ENCODE measurements around the gene C18orf54. TPM values are rescaled to one million over a fixed set of nuclear protein-coding genes. Genes with fewer than 3 reads are reported as not detected.
A peak's percentile ranks its signal among the peaks of the same experiment; 100 is the strongest.
"Not testable (repeated sequence)": the region's sequence is repeated elsewhere in the genome, so short reads cannot be mapped to it uniquely, and the experiment has no call there.

C18orf54 gene
- total RNA-seq, 2 experiments from 2014 or later, result 12.3 to 14.5 TPM

DNA sequence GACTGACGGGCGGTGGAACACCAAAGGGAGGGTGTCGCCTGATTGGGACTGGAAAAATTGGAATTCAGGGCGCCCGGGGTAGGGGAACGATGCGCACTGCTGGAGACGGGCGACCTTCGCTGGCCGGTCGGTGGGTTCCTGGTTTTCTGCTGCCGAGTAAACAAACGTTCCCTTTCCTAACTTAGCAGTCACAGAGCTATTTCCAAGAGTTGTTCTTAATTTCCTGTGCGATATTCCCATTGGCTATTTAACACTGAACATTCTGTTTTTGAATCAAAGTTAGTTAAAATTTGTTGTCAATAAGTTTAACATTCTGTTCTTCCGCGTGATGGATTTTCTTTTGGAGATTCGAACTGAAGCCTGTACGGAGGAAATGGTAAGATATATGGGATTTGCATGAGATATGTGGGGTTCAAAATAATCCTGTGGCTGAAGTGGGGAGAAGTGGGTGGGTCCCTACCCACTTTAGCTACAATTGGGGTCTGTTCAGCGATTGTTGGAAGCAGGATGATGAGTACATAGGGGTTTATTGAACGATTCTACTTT, 862 bp downstream of the C18orf54 start:
- peak overlapping the region; percentile 91 for H3K27ac Mint-ChIP-seq
- H3K4me3 Mint-ChIP-seq, result peak overlapping the region; percentile 95
- CTCF ChIA-PET, result interaction anchor here (0.6 to 2.3 kb wide), 14 partner anchors 8 to 313 kb away, joined by 3 to 20 read pairs (median 4); partner anchors contain the start of gene MBD2
- POLR2A ChIA-PET, result interaction anchor here (1.1 to 3.8 kb wide), 6 partner anchors 88 to 201 kb away, joined by 3 to 52 read pairs (median 9); partner anchors contain the start of genes MBD2 and POLI
- H3K36me3 Mint-ChIP-seq (ENCODE audit: low read depth), result peaks cover 16% of the 10 kb centered on the region
- no peak for DNase-seq
- H3K4me1 Mint-ChIP-seq, result peaks cover 31% of the 10 kb centered on the region
- H3K27me3 Mint-ChIP-seq, result no peaks in the 10 kb centered on the region
- H3K9me3 Mint-ChIP-seq, result no peaks in the 10 kb centered on the region

DNA sequence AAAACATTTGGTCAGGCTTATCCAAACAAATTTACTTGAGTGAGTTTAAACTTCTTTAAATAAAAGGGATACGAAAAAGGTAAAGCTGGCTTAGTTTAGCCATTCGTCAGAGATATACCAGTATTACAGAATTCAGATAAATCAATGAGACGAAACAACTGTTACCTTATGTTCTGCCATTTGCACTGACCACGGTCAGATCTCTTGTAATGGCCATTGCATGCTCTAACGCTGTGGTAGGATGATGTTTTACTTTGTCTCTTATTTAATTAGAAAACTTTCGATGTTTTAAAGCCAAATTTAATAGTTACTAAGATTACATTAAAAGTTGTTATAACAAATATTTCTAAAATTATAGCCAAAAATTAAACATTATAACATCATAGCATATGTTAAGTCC, 1.5 kb downstream of the C18orf54 start:
- no peaks in the 10 kb centered on the region for H3K9me3 Mint-ChIP-seq
- ChIA-PET POLR2A (interaction anchor here (1.7 to 3.8 kb wide), 2 partner anchors 88 to 134 kb away, joined by 5 to 52 read pairs; partner anchors contain the start of genes MBD2 and POLI), CTCF (interaction anchor here (0.9 to 1.2 kb wide), 2 partner anchors 134 to 136 kb away, joined by 4 read pairs; partner anchors contain the start of gene MBD2)
- peaks cover 16% of the 10 kb centered on the region for H3K36me3 Mint-ChIP-seq (ENCODE audit: low read depth)
- no peaks in the 10 kb centered on the region for H3K27me3 Mint-ChIP-seq
- no peak overlapping the region for H3K27ac Mint-ChIP-seq
- peaks cover 31% of the 10 kb centered on the region for H3K4me1 Mint-ChIP-seq
- no peak for DNase-seq
- H3K4me3 Mint-ChIP-seq, result peak overlapping the region; percentile 95

DNA sequence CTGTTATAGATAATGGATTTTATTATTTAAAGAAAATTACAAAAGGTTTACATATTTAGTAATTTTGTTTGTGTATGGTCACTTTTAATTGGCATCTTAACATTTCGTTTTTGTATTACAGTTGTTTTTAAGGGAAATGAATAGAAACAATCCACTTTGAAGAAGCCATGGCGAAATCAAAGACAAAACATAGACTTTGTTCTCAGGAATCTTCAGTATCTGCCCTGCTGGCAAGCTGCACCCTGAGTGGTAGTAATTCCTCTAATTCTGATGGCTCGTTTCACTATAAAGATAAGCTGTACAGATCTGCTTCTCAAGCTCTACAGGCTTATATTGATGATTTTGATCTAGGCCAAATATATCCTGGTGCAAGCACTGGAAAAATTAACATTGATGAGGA, 2.7 kb downstream of the C18orf54 start:
- no peak overlapping the region for H3K4me3 Mint-ChIP-seq
- H3K36me3 Mint-ChIP-seq (ENCODE audit: low read depth), result peaks cover 22% of the 10 kb centered on the region
- no peaks in the 10 kb centered on the region for H3K9me3 Mint-ChIP-seq
- peaks cover 31% of the 10 kb centered on the region for H3K4me1 Mint-ChIP-seq
- no peak overlapping the region for H3K27ac Mint-ChIP-seq
- no peak for DNase-seq
- ChIA-PET POLR2A (no interaction called here), CTCF (no interaction called here)
- no peaks in the 10 kb centered on the region for H3K27me3 Mint-ChIP-seq

DNA sequence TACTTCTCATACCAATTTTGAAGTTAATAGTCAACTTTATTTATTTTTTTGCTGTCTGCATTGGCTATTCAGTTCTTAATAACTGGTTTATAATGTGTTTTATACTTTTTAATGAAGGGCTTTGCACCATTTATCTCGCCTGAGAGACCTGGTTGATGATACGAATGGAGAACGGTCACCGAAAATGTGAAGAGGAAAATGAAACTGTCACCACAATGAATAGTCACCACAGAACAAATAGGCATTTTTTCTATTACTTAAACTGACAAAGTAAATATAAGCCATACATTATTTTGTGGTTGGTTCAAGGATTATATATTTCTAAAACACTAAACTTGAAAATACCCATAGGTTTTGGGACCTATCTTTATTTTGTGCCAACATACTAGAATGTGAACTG, 20.4 kb downstream of the C18orf54 start:
- Mint-ChIP-seq H3K4me3 (no peak overlapping the region), H3K4me1 (peaks cover 2% of the 10 kb centered on the region), H3K9me3 (no peaks in the 10 kb centered on the region), H3K27me3 (no peaks in the 10 kb centered on the region), H3K27ac (no peak overlapping the region), H3K36me3 (ENCODE audit: low read depth) (peaks cover 30% of the 10 kb centered on the region)
- DNase-seq, result no peak
- CTCF ChIA-PET, result interaction anchor here (1.6 kb wide), 1 partner anchor 20 kb away, joined by 3 read pairs; the partner anchor contains the start of genes C18orf54 and STARD6
- POLR2A ChIA-PET, result interaction anchor here (0.6 to 1.1 kb wide), 2 partner anchors 21 to 540 kb away, joined by 3 to 4 read pairs; partner anchors contain the start of genes C18orf54 and STARD6

DNA sequence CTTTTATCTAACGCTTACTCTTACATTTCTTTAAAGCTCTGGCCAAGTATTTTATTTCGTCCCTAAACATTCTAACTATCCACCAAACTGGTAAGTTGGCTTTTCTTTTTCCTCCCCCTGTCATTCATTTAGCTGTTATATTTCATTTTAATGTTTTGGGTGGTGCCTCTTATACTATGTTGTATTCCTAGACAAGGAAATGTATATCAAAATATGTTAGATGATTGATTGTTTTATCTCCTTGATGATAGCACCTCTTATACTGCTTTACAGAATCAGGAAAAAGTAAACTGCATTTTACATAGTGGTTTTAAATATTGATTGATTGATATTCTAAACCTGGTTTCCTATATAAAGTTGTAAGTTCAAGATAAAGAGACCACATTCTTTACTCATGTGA, 23.9 kb downstream of the C18orf54 start:
- ChIA-PET CTCF (interaction anchor here (0.7 to 1.6 kb wide), 3 partner anchors 11 to 159 kb away, joined by 3 to 4 read pairs (median 4); partner anchors contain the start of genes C18orf54 and STARD6), POLR2A (no interaction called here)
- DNase-seq, result no peak
- no peak overlapping the region for H3K4me3 Mint-ChIP-seq
- H3K27ac Mint-ChIP-seq, result no peak overlapping the region
- no peaks in the 10 kb centered on the region for H3K27me3 Mint-ChIP-seq
- peaks cover 2% of the 10 kb centered on the region for H3K4me1 Mint-ChIP-seq
- H3K36me3 Mint-ChIP-seq (ENCODE audit: low read depth), result peaks cover 20% of the 10 kb centered on the region
- H3K9me3 Mint-ChIP-seq, result no peaks in the 10 kb centered on the region

DNA sequence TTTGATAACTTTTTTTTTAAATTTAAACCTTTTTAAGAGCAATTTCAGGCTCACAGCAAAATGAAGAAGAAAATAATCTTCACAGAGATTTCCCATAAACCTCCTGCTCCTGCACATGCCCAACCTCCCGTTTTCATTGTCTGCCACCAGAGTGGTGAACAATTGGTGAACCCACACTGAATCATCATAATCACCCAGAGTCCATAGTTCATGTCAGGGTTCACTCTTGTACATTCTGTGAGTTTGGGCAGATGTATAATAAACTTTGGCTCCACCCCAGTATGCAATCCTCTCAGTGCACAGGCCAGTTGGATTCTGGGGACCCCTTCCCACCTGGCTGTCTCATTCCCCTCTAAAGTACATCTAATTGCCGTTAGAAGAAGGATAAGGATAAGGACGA, 24.4 kb downstream of the C18orf54 start:
- H3K4me3 Mint-ChIP-seq, result no peak overlapping the region
- CTCF ChIA-PET, result interaction anchor here (0.7 to 1.6 kb wide), 3 partner anchors 10 to 159 kb away, joined by 3 to 4 read pairs (median 4); partner anchors contain the start of genes C18orf54 and STARD6
- H3K27ac Mint-ChIP-seq, result no peak overlapping the region

DNA sequence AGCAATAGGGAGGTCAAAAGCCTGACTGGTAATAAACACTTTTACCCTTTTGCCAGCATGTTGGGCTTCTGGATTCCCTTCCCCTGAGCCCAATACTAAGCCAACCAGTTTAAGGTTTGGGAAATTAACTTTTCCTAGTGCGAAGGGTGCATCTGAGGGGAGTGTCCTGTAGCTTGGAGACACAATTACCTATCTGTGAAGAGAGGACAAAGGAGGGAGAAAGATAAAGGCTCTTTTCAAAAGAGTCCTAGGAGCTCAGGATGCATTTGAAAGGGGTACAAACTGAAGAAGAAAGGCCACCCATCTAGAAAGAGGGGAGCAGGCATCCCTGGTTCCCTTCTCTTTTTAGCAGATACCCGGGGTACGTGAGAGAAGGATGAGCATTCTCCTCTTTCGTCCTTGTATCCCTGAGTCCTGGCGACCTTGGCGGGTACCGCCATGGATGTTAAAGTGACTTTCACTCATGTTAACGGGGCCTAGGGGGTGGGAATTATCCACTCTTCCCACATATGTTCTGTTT, 25.1 kb downstream of the C18orf54 start:
- CTCF ChIA-PET, result interaction anchor here (0.7 to 1.6 kb wide), 2 partner anchors 10 to 160 kb away, joined by 3 to 4 read pairs; no protein-coding TSS in a partner anchor
- H3K27me3 Mint-ChIP-seq, result no peaks in the 10 kb centered on the region
- H3K27ac Mint-ChIP-seq, result no peak overlapping the region
- POLR2A ChIA-PET, result no interaction called here
- DNase-seq, result no peak
- H3K4me1 Mint-ChIP-seq, result peaks cover 2% of the 10 kb centered on the region
- no peak overlapping the region for H3K4me3 Mint-ChIP-seq
- peaks cover 20% of the 10 kb centered on the region for H3K36me3 Mint-ChIP-seq (ENCODE audit: low read depth)
- no peaks in the 10 kb centered on the region for H3K9me3 Mint-ChIP-seq

More for the DNA sequence above, 24.4 kb downstream of the C18orf54 start:
- Mint-ChIP-seq H3K9me3 (no peaks in the 10 kb centered on the region), H3K4me1 (peaks cover 2% of the 10 kb centered on the region), H3K36me3 (ENCODE audit: low read depth) (peaks cover 20% of the 10 kb centered on the region), H3K27me3 (no peaks in the 10 kb centered on the region)
- no peak for DNase-seq
- POLR2A ChIA-PET, result no interaction called here

DNA sequence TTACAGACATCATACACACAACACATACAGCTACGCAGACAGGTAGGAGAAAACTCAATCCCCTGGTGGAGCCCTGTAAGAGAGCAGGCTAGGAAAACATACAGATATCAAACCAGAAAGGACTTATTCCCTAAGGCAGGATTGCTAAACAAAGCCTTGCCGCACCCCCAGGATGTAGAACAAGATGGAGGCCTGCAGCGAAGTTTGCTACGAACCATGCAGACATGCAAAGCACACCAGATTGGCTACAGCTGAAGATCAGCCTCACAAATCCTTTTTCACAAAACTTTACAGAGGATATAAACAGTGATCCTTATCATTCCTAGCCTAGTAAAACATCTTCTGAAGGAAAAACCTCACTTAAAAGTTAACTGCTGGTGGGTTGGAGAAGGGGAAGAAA, 28.3 kb downstream of the C18orf54 start:
- Mint-ChIP-seq H3K4me1 (peaks cover 21% of the 10 kb centered on the region), H3K27ac (no peak overlapping the region), H3K36me3 (ENCODE audit: low read depth) (peaks cover 10% of the 10 kb centered on the region), H3K4me3 (no peak overlapping the region), H3K27me3 (peaks cover 5% of the 10 kb centered on the region), H3K9me3 (no peaks in the 10 kb centered on the region)
- no peak for DNase-seq
- ChIA-PET CTCF (no interaction called here), POLR2A (no interaction called here)

DNA sequence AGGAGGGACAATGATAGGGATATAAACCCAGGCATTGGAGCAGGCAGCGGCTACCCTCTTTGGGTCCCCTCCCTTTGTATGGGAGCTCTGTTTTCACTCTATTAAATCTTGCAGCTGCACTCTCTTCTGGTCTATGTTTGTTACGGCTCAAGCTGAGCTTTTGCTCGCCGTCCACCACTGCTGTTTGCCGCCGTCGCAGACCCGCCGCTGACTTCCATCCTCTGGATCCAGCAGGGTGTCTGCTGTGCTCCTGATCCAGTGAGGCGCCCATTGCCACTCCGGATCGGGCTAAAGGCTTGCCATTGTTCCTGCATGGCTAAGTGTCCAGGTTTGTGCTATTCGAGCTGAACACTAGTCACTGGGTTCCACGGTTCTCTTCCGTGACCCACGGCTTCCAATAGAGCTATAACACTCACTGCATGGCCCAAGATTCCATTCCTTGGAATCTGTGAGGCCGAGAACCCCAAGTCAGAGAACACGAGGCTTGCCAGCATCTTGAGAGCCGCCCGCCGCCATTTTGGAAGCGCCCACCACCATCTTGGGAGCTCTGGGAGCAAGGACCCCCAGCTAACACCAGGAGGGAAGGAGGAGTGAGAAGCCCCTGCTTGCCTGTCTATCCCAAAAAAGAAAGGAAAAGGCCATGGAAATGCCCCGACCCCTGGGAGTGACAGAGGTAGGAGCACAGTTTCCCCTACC, 29.2 kb downstream of the C18orf54 start:
- peaks cover 25% of the 10 kb centered on the region for H3K4me1 Mint-ChIP-seq
- H3K4me3 Mint-ChIP-seq; H3K27ac Mint-ChIP-seq; CTCF ChIA-PET; H3K27me3 Mint-ChIP-seq; POLR2A ChIA-PET; H3K9me3 Mint-ChIP-seq; DNase-seq; H3K36me3 Mint-ChIP-seq (ENCODE audit: low read depth): not testable (repeated sequence)

DNA sequence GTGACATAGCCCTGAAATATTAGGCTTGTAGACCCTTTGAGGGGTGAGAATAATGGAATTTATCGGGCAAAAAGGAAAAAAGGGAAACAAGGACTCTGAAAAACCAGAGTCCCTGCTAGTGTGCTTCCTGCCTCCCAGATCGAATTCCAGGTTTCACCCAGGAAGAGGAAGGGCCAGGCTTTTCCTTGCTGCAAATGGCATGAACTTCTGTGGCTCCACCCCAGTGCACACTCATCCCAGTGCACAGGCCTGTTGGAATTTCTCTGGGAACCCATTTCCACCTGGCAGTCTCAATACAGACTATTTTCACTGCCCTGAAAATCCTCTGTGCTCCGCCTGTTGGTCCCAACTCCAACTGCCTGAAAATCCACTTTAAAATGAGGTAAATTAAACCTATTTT, 29.9 kb downstream of the C18orf54 start:
- Mint-ChIP-seq H3K27me3 (peaks cover 11% of the 10 kb centered on the region), H3K36me3 (ENCODE audit: low read depth) (no peaks in the 10 kb centered on the region), H3K27ac (no peak overlapping the region), H3K4me3 (no peak overlapping the region), H3K4me1 (peaks cover 28% of the 10 kb centered on the region), H3K9me3 (no peaks in the 10 kb centered on the region)
- CTCF ChIA-PET, result interaction anchor here (1.0 kb wide), 1 partner anchor 30 kb away, joined by 3 read pairs; the partner anchor contains the start of genes C18orf54 and STARD6
- no peak for DNase-seq
- POLR2A ChIA-PET, result no interaction called here

DNA sequence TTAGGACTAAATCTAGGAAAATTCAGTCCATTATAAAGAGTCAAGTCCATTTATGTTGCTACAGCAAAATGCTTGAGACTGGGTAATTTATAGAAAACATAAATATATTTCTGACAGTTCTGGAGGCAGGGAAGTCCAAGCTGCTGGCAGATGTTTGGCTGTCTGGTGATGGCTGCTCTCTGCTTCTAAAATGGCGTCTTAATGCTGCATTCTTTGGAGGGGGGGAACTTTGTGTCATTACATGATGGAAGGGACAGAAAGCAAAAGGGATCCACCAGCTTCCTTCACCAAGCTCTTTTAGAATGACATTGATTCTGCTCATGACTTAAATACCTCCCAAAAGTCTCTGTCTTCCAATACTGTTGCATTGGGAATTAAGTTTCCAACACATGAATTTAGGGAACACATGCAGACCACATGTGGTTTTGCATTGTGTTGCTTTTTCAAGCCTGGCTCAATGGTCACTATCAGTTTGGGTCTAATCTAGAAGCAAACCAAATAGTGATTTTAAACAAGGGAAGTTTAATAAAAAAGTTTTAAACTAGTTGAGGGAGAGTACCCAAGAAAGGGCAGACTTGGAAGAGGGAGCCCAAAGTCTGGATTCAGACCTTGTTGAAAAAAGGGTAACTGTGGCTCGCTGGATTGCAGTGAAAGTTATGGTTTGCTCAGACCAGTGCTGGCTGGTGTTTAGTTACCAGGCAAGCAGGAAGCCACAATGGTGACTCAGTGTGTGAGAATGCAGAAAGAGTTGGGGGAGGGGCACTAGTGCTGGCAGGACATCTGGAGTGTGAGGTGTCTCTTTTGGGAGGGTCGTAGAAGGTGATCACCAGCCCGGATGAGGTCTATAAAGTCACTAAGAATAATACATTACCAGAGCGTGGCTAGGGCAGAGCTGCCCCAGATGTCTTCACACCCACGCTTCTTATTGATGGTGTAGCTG, 30.8 kb downstream of the C18orf54 start:
- DNase-seq, result peak; percentile 56
- no peaks in the 10 kb centered on the region for H3K36me3 Mint-ChIP-seq (ENCODE audit: low read depth)
- CTCF ChIA-PET, result interaction anchor here (0.6 to 1.0 kb wide), 2 partner anchors 31 to 621 kb away, joined by 3 read pairs; partner anchors contain the start of genes C18orf54 and STARD6
- no peak overlapping the region for H3K27ac Mint-ChIP-seq
- POLR2A ChIA-PET, result no interaction called here
- no peak overlapping the region for H3K4me3 Mint-ChIP-seq
- H3K9me3 Mint-ChIP-seq, result no peaks in the 10 kb centered on the region
- peaks cover 13% of the 10 kb centered on the region for H3K27me3 Mint-ChIP-seq
- H3K4me1 Mint-ChIP-seq, result peaks cover 28% of the 10 kb centered on the region

DNA sequence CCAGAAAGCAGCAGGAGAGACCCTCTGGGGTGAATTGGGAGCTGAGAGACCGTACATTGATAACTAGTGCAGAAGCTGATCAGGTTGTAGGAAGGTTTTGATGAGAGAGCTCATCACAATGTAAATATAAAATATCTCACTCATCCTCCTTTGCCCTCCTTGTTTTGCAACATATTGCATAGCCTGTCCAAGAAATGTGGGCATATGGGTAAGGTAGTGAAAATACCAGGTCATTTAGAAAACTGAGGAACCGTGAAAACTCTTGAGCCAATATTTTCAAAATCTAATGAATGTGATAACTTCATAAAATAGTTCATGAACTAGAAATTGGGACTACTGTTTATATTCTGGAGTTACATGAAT, 31.4 kb downstream of the C18orf54 start:
- H3K27ac Mint-ChIP-seq, result no peak overlapping the region
- ChIA-PET POLR2A (no interaction called here), CTCF (interaction anchor here (0.6 kb wide), 1 partner anchor 620 kb away, joined by 3 read pairs; no protein-coding TSS in a partner anchor)
- peaks cover 28% of the 10 kb centered on the region for H3K4me1 Mint-ChIP-seq
- H3K9me3 Mint-ChIP-seq, result no peaks in the 10 kb centered on the region
- no peaks in the 10 kb centered on the region for H3K36me3 Mint-ChIP-seq (ENCODE audit: low read depth)
- H3K4me3 Mint-ChIP-seq, result no peak overlapping the region
- no peak for DNase-seq
- H3K27me3 Mint-ChIP-seq, result peaks cover 13% of the 10 kb centered on the region
